ENCODE measurements around the gene SLC39A2.

The SLC39A2 gene

GRCh38 chr14:21047378-21047781 lies 48.3 kb downstream of the SLC39A2 start:
- DNase-seq (ENCODE audit: low spot score): no peak

- DNase-seq (ENCODE audit: low spot score): no peak
These were observed 49.5 kb downstream of the SLC39A2 start for GRCh38 chr14:21048638-21049037.

- DNase-seq (ENCODE audit: low spot score): no peak
These were observed 50.2 kb downstream of the SLC39A2 start for GRCh38 chr14:21049271-21049673.

GRCh38 chr14:21050597-21050996 lies 51.5 kb downstream of the SLC39A2 start:
- no peak for DNase-seq (ENCODE audit: low spot score)
